ENCODE data around the gene GFPT2.

DNA sequence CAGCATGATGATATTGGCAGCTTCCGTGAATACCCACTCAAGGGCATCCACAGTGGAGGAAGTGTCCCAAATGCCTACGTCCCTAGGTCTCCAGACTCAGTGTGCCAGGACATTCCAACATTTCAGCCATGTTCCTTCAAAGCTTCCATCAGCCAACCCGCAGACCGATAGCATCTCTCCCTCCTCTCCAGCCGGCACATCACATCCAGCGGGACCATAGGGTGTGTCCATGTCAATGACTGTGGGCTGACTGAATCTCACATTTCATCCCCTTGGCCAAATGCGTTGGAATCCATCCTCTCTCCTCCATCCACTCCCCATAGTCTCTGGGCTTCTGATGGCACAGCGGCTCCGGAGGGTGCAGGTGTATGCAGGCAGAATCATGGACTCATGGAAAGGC is 22.2 kb upstream of the GFPT2 start:
- TF ChIP-seq, protein P1, sequence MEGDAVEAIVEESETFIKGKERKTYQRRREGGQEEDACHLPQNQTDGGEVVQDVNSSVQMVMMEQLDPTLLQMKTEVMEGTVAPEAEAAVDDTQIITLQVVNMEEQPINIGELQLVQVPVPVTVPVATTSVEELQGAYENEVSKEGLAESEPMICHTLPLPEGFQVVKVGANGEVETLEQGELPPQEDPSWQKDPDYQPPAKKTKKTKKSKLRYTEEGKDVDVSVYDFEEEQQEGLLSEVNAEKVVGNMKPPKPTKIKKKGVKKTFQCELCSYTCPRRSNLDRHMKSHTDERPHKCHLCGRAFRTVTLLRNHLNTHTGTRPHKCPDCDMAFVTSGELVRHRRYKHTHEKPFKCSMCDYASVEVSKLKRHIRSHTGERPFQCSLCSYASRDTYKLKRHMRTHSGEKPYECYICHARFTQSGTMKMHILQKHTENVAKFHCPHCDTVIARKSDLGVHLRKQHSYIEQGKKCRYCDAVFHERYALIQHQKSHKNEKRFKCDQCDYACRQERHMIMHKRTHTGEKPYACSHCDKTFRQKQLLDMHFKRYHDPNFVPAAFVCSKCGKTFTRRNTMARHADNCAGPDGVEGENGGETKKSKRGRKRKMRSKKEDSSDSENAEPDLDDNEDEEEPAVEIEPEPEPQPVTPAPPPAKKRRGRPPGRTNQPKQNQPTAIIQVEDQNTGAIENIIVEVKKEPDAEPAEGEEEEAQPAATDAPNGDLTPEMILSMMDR (IDR thresholded peaks at IDR 0.05): no peak
- TF ChIP-seq POLR2A (IDR thresholded peaks at IDR 0.05): no peak
